Measurements from ENCODE around the gene TM9SF4.

The TM9SF4 gene

DNA sequence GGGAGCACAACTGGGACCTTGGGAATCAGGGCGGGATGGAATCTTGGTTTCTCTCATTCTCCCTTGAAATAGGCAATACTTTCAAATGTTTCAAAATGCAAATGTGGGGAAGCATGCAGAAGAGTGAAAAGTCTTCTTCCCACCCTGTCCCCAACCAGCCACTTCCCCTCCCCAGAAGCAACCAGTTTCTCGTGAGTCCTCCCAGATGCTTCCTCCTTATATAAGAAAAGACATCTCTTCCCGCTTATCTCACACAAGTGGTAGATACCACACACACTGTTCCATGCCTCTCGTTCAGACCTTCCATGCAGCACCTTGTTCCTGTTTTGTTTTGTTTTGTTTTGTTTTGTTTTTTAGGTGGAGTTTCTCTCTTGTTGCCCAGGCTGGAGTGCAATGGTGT, 32.3 kb upstream of the TM9SF4 start:
- TF ChIP-seq, protein P1, sequence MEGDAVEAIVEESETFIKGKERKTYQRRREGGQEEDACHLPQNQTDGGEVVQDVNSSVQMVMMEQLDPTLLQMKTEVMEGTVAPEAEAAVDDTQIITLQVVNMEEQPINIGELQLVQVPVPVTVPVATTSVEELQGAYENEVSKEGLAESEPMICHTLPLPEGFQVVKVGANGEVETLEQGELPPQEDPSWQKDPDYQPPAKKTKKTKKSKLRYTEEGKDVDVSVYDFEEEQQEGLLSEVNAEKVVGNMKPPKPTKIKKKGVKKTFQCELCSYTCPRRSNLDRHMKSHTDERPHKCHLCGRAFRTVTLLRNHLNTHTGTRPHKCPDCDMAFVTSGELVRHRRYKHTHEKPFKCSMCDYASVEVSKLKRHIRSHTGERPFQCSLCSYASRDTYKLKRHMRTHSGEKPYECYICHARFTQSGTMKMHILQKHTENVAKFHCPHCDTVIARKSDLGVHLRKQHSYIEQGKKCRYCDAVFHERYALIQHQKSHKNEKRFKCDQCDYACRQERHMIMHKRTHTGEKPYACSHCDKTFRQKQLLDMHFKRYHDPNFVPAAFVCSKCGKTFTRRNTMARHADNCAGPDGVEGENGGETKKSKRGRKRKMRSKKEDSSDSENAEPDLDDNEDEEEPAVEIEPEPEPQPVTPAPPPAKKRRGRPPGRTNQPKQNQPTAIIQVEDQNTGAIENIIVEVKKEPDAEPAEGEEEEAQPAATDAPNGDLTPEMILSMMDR (IDR thresholded peaks at IDR 0.05; ENCODE audit: control insufficient read depth, insufficient read depth, low read depth, low read length, missing control alignments) = no peak
- no peak overlapping the region for H3K4me3 ChIP-seq (ENCODE audit: control insufficient read depth, low read depth, low read length)
- DNase-seq (ENCODE audit: low read depth) = no peak

DNA sequence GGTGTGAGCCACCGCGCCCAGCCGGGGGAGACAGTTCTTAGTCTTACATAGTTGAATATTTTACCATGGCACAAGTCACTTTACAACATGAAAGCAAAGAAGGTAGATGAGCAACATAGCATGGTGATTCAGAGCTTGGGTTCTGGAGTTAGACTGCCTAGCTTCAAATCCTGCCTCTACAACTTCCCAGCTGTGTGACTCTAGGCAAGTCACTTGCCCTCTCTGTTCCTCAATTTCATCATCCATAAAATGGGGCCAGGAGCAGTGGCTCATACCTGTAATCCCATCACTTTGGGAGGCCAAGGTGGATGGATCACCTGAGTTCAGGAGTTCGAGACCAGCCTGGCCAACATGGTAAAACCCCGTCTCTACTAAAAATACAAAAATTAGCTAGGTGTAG, 31.2 kb upstream of the TM9SF4 start:
- no peak for DNase-seq (ENCODE audit: low read depth)
- TF ChIP-seq, protein P1 (IDR thresholded peaks at IDR 0.05; ENCODE audit: control insufficient read depth, insufficient read depth, low read depth, low read length, missing control alignments) = no peak
- no peak overlapping the region for H3K4me3 ChIP-seq (ENCODE audit: control insufficient read depth, low read depth, low read length)

DNA sequence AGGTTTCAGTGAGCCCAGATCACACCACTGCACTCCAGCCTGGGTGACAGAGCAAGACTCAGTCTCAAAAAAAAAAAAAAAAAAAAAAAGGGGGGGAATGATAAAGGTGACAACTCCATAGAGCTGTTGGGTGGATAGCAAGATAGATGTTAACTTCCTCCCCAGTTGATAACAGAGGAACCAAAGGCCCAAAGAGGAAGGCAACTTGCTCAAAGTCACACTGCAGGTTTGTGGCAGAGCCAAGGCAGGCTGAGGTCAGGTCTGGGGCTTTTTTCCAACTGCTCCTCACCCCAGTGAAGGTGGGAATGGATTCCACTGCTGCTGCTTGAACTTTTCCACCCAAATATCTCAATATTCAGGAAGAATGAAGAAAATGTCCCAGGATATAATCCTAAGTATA, 30.7 kb upstream of the TM9SF4 start:
- DNase-seq (ENCODE audit: low read depth) = no peak
- H3K4me3 ChIP-seq (ENCODE audit: control insufficient read depth, low read depth, low read length) = no peak overlapping the region
- TF ChIP-seq, protein P1 (IDR thresholded peaks at IDR 0.05; ENCODE audit: control insufficient read depth, insufficient read depth, low read depth, low read length, missing control alignments) = no peak

DNA sequence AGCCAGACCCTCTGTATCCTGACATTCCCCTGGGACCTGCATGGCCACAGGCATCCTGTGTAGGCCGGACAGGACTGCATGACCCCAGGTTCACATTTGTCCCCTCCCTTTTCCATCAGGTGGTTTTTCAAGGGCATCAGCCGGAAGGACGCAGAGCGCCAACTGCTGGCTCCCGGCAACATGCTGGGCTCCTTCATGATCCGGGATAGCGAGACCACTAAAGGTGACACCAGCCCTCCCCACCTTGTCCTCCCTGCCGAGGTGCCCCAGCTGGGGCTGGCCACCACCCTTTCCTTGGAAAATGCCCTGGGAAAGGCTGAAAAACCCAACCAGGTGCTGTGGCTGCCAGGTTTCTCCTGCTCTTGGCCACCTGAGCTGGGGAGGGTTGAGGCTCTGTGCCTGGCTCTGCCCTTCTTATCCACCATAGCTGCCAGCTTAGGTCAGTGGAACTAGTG, 29.8 kb upstream of the TM9SF4 start:
- DNase-seq (ENCODE audit: low read depth) = no peak
- H3K4me3 ChIP-seq (ENCODE audit: control insufficient read depth, low read depth, low read length) = no peak overlapping the region
- TF ChIP-seq, protein P1 (IDR thresholded peaks at IDR 0.05; ENCODE audit: control insufficient read depth, insufficient read depth, low read depth, low read length, missing control alignments) = peak; percentile 3

DNA sequence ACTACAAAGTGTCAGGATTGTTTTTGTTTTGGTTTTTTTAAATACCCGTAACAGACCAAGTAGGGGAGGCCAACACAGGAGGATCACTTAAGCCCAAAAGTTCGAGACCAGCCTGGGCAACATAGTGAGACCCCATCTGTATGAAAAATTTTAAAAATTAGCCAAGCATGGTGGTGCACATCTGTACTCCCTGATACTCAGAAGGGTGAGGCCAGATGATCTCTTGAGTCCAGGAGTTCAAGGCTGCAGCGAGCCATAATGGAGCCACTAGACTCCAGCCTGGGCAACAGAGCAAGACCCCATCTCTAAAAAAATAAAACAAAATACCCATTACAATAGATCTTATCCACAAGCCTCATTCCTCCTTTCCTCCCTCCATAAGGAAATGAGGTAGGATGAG, 28.7 kb upstream of the TM9SF4 start:
- no peak for DNase-seq (ENCODE audit: low read depth)
- TF ChIP-seq, protein P1 (IDR thresholded peaks at IDR 0.05; ENCODE audit: control insufficient read depth, insufficient read depth, low read depth, low read length, missing control alignments) = no peak
- H3K4me3 ChIP-seq (ENCODE audit: control insufficient read depth, low read depth, low read length) = no peak overlapping the region

DNA sequence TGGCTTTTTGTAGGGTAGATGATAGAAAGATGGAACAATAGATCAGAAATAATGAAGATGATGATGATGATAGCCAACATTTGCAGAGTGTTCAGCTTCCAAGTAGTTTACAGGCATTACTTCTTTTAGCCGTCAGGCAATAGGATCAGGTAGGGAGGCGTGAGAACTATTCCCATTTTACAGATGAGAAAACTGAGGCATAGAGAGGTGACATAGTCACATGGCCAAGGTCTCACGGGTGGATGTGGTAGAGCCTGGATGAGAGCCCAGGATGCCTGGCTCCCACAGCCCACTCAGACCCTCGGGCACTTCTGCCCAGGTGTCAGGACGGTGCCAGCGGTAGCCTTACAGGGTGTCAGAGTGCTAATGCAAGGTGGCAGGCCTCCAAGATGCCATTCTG, 26.0 kb upstream of the TM9SF4 start:
- no peak overlapping the region for H3K4me3 ChIP-seq (ENCODE audit: control insufficient read depth, low read depth, low read length)
- TF ChIP-seq, protein P1 (IDR thresholded peaks at IDR 0.05; ENCODE audit: control insufficient read depth, insufficient read depth, low read depth, low read length, missing control alignments) = no peak
- no peak for DNase-seq (ENCODE audit: low read depth)

DNA sequence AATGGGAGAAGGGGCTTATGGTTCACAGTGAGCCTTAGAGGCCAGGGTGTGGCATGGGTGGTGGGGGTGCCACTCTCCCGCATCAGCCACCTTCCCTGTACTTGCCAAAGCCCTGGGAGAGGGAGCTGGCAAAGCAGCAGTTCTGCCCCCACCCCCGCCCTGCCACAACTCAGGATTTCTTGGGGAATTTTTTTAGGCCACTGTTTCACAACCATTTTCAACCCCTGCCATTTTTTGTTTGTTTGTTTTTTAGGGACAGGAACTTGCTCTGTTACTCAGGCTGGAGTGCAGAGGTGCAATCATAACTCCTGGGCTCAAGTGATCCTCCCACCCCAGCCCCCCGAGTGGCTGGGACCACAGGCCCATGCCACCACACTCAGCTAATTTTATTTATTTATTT, 22.4 kb upstream of the TM9SF4 start:
- DNase-seq (ENCODE audit: low read depth) = no peak
- TF ChIP-seq, protein P1 (IDR thresholded peaks at IDR 0.05; ENCODE audit: control insufficient read depth, insufficient read depth, low read depth, low read length, missing control alignments) = no peak
- no peak overlapping the region for H3K4me3 ChIP-seq (ENCODE audit: control insufficient read depth, low read depth, low read length)
